Activated CD8-positive, alpha-beta memory T cell treated with anti-CD3 and anti-CD28 coated beads, Interleukin-2, amount 50 U/mL, for 24 hours (primary cell): ENCODE results near the gene SNED1.

Experiments
- DNase-seq: peaks from one replicate; pipeline ENCODE4 v3.0.0-alpha.2; 2020; ENCODE audit errors: extremely low read depth

Gene SNED1

DNA sequence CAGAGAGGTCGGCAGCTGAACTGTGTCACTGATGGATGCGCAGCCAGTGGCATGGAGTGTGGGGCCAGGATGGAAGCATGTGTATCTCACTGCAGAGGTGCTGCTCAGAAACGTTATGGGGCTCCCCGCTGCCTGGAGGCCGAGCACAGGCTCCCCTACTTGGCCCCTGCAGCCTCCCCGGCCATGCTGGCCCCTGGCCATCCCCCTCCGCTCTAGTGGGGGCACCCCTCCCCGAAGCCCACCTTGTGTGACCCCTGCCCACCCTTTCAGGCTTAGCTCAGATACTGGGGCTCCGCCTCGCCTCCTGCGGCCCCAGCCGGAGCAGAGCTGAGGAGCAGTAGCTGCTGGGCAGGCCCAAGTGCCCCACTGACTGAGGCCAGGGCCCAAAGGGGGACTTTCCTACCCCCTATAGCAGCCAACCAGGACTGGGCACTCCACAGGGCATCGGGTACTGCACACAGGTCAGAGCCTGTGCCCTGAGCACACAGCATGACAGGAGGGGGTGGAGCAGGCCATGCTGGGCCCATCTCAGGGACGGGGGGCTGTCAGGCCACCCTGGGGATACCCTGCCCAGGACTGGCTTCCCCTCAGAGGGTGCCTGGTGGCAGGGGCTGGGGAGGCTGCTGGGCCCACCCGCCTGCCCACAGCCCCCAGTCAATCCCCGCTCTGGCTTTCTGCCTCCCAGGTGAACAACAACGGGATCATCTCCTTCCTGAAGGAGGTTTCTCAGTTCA is 31.3 kb downstream of the SNED1 start:
- no peak for DNase-seq

DNA sequence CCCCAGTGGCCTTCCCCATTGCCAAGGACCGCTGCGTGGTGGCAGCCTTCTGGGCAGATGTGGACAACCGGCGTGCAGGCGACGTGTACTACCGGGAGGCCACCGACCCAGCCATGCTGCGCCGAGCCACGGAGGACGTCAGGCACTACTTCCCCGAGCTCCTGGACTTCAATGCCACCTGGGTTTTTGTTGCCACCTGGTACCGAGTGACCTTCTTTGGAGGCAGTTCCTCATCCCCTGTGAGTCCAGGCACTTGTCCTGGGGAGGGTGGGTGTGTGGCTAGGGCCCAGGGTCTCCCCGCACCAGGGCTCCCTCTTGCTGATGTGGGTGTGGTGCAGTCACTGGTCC is 31.9 kb downstream of the SNED1 start:
- DNase-seq, result no peak

DNA sequence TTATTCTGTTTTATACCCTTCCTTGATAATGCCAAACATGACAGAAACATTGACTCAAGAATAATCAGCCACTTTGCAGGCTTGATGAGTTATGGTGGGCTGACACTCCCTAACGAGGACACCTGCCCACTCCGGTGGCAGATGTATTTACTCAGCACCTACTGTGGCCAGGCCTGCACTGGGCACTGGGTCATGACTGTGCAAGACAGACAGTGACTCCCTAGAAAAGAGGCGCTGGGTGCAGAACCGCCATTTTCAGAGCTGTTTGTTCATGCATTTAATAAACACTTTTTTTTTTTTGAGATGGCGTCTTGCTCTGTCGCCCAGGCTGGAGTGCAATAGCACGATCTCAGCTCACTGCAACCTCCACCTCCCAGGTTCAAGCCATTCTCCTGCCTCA is 32.5 kb downstream of the SNED1 start:
- no peak for DNase-seq

DNA sequence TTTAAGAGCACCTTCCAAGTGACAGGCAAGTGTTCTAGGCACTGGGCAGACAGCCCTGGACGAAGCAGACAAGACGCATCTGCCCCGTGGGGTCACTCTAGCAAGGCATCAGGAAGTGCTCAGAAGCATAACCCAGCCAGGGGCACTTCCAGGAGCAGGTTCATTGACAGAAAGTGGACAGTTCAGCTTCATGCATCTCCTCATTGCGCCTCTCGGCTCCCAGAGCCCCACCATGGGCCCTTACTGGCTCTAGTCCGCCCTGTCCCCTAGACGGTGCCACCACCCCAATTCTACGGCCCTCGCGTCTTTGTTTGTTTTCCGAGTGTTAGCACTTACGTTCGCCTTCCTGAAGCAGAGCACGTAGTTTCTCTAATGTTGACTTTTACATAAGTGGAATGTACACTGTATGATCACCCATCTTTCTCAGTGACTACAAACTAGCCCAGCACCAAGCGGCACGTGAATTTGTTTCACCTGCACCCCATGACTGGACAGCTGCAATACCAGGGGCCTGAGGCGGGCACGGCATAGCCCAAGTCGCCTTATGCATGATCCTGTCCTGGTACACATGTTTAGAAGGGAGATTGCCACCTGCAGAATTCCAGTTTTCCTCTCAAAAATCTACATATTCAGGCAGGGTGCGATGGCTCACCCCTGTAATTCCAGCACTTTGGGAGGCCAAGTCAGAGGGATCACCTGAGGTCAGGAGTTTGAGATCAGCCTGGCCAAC is 33.2 kb downstream of the SNED1 start:
- DNase-seq, result no peak

DNA sequence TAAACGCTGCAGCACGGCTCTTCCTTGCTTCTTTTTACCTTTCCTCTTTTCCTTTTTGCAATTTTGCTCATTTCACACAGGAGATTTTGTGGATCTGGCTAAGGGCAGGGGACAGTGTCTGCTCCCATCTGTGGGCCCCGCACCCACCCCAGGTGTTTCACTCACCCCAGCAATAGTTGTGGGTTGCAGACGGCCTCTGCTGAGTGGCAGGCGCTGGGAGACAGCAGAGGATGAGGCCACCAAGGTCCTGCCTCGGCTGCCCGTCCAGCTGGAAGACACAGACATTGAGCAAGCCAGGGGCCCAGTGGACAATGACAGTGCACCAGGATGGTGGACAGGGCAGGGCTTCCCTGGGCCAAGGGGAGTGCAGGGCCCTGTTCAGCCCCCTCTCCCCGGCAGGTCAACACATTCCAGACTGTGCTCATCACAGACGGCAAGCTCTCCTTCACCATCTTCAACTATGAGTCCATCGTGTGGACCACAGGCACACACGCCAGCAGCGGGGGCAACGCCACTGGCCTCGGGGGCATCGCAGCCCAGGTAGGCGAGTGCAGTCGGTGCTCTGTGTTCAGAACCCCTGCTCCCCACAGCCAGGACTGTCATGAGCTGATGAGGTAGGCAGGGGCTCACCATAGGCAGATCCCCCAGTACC is 35.0 kb downstream of the SNED1 start:
- DNase-seq, result no peak

DNA sequence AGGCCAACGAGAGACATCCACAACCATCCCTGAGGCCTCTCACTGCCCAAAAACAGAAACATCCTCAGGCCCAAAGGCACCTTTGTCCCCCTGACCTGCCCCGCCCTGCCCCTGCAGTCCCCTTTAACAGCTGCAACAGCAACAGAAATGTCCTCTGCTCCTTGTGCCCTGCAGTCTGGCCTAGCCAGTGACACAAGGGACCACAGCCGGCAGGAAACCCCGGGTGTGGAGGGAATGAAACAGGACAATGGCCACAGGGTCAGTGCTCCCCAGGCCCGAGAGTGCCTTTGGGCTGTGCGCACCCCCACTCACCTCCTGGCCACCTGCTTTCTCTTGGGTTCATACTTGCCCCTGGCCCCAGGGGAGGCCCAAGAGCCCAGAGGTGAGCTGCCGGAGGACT is 35.6 kb downstream of the SNED1 start:
- no peak for DNase-seq

DNA sequence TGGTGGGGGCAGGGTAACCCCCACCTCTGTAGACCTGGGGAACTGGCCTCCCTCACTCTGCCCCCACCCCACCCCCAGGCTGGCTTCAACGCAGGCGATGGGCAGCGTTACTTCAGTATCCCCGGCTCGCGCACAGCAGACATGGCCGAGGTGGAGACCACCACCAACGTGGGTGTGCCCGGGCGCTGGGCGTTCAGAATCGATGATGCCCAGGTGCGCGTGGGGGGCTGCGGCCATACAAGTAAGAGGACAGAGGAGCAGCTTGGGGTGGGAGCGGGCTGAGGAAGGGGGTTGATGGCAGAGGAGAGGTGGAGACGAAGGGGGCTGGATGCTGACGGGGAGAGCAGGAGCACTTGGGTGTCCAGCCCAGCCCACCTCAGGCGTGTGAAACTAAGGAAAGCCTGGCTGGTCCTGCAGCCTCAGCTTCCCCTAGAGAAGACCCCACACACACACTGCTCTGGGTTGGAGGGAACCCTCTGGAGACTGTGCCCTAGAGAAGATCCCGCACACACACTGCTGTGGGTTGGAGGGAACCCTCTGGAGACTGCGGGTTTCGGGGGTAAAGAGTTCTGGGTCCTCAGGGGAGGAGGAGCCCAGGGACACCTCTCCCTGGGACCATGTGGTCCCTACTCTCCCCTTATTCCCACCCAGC is 36.2 kb downstream of the SNED1 start:
- no peak for DNase-seq

DNA sequence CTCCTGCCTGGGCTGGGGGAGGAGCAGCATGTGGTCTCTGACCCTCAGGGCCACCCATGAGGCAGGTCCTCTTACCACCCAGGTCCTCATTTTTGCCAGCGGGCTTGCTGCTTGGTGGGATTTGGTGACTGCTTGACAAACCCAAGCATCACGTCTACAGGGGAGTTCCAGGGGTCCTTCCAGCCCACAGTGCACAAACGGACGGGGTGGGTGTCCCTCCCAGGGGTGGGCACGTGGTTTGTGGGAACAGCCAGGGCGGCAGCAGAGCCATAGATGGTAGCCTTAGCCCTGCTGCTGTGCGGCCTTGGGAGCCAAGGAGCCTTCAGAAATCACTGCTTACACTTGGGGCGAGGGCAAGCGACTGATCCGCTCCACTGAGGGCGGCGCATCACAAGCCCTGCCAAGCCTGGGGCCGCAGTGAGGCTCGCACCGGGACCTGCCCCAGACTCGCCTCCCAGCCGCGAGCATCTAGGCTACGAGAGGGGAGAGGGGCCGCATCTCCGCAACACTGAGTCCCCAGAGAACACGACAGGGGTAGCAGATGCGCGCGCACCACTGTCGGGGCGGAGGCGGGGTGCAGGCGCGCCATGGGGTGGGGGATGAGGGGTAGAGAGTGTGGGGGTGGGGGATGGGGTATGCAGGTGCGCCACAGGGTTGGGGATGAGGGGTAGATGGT is 36.9 kb downstream of the SNED1 start:
- no peak for DNase-seq

DNA sequence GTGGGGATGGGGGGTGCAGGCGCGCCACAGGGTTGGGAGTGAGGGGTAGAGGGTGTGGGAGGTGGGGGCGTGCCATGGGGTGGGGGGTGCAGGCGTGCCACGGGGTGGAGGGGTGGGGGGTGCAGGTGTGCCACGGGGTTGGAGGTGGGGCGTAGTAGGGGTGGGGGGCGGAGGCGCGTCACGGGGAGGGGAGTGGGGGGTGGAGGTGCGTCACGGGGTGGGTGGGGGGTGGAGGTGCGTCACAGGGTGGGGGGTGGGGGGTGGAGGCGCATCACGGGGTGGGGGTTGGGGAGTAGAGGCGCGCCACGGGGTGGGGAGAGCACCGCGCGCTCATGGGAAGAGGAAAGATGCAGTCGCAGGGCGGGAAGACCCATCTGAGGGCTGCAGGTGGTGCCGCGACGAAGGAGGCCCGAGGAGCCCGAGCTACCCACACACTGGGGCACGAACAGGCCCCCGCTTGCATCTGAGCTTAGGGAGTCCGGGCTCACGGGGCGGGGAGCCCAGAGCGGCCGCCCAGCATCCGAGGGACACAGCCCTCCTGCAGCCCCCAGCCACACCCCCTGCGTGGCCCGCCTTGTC is 37.5 kb downstream of the SNED1 start:
- DNase-seq, result no peak

DNA sequence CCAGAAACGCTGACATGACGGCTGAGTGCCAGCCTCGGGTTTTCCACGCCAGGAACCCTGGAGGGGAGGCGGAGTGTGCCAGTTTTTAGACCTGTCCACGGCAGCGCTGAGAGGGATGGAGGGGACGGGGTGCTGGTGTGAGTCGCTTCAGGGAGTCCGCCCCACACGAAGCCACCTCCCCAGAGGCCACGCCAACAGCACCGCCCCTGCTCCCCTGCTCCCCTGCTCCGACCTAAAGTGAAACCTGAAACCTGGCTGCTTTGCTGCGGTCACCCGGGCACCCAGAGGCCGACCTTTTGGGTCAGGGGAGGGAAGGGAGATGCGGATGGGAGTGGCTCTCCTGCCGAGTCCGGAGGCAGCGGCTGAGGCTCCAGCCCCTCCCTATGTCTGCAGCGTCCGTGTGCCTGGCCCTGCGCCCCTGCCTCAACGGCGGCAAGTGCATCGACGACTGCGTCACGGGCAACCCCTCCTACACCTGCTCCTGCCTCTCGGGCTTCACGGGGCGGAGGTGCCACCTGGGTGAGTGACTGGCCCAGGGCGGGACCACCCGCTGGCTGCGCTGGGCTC is 38.1 kb downstream of the SNED1 start:
- no peak for DNase-seq

DNA sequence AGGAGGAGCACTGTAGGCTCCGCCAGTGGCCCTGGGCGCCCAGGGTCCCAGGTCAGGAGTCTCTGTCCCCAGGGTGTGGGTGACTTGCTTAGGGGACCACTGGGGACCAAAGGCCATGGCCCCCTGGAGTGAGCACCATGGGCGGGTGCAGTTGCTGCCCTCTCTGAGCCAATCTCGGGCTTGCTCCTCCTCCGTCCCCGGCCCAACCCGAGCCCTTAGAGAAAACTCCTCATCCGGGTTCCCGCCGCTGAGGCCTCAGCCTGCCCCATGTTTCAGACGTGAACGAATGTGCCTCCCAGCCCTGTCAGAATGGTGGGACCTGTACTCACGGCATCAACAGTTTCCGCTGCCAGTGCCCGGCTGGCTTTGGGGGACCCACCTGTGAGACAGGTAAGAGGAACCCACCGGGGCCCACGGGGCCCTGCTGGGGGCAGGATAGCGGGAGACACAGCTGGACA is 38.6 kb downstream of the SNED1 start:
- DNase-seq, result no peak

DNA sequence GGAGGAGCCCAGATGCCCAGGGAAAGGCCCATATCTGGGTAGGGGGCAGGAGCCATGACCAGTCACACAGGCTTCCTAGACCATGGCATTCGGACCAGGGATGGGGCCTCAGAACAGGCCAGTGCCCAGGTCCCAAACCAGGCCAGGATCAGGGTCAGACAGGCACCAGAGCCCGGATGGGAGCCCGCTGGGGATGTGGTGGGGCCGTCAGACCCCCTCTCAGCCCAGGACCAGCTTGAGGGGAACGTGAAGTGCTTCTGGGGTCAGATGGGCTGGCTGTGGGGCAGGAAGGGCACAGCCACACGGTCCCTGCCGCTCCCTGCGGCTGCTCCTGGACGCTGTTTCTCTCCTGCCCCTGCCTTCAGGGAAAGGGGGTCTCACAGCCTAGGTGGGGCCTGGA is 39.1 kb downstream of the SNED1 start:
- no peak for DNase-seq

DNA sequence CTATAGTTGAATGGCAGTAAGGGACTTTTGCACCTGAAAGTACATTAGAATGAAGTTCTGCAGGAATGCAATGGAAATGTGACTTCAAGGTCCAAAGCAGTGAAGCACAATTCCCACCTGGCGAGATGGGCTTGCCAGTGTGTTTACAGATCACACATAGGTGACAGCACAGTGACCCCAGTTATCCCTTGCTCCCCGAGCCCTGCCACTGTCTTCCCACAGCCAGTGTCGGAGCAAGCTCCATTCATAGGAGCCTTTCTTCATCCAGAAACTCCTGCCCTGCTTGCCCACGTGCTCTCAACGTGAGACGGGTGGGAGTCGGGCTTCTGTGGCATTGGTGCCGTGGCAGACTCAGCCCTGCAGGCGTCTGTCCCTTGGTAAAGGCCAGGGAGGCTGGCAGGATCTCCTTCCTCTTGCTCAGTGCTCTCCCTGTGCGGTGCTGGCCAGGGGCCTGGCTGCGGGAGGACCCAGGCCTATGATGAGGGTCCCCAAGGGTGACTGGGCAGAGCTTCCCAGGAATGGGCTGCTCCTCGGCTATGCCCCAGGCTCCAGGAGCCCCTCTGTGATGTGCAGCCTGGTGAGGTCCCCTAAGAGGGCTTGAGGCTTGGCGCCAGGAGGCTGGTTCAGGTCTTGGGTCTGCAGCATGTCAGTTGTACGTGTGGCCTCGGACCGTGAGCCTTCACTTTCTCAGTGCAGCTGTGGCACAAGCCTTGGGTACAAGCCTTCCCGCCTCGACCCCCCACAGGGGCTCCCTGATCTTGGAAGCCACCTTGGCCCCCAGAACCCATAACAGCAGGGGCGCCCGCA is 40.2 kb downstream of the SNED1 start:
- DNase-seq, result no peak

DNA sequence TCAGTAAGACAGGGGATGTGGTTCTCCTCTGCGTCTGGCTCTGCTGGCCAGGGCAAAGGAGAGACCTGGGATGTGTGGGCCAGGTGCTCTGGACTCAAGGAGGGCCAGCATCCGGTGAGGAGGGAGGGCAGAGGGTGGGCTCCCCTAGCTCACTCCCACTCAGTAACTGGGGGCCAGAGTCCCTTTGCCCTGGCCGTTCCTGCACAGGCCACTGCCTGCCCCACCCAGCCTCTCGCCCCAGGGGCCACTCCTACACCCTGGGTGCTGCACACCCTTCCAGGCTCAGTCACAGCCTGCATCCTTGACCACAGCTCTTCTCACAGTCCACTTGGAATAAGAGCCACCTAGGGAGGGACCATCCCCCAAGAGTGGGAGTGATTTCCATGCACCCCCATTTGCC is 41.0 kb downstream of the SNED1 start:
- no peak for DNase-seq

DNA sequence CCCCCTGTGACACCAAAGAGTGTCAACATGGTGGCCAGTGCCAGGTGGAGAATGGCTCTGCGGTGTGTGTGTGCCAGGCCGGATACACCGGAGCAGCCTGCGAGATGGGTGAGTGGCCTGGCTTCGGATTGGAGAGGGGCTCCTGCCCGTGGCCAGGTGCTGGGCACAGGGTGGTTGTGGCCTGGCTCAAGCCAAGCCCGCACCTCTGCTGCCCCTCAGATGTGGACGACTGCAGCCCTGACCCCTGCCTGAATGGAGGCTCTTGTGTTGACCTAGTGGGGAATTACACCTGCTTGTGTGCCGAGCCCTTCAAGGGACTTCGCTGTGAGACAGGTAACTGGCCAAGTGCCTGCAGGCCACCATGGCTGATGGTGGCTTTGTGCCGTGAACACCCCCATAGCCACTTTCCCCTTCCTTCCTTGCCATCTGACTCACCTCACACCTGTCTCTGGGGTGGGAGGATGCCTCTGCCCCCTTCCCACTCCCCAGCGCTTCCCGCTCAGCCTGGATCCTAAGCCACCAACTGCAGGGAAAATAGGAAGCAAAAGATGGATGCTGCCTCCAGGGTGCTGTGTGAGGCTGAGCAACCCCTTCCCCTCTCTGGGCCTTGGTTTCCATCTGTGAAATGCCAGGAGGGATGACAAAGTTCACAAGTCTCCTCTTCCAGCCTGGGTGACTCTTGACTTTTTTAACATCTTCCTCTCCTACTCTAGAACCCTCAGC is 41.8 kb downstream of the SNED1 start:
- no peak for DNase-seq

DNA sequence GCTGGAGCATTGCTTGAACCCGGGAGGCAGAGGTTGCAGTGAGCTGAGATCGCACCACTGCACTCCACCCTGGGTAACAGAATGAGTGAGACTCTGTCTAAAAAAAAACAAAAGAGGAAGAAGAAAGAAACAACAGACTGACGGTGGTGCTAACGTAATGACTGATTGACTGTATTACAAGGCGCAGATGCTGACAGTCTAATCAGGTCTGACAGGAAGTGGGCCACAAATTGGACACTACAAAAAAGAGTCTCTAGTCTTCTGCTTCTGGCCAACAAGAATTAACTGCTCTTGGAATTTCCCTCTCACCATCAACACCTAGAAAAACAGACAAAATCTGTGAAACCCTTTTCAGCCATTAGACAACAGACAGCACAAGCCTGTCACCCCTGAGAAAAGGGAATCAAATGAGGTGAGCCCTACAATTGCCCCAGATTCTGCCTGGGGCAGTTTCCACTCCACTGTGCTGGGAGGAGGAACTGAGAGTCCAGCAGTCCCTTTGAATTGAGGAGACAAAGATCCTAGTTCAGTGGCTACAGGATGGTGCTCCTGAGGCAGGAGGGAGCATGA is 43.3 kb downstream of the SNED1 start:
- no peak for DNase-seq

DNA sequence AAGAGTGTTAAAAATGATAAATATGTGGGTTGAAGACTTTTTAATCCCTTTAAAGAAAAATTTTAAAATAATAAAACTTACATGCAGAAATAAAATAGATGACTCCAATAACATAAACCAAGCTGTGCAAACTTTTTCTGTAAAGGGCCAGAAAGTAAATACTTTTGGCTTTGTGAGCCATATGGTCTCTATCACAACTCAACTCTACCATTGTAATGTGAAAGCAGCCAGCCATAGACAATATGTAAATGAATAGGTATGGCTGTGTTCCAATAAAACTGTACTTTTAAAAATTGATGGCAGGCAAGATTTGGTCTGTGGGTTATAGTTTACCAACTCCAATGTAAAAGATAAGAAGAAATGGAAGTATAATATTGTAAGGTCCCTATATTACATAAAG is 45.2 kb downstream of the SNED1 start:
- no peak for DNase-seq

DNA sequence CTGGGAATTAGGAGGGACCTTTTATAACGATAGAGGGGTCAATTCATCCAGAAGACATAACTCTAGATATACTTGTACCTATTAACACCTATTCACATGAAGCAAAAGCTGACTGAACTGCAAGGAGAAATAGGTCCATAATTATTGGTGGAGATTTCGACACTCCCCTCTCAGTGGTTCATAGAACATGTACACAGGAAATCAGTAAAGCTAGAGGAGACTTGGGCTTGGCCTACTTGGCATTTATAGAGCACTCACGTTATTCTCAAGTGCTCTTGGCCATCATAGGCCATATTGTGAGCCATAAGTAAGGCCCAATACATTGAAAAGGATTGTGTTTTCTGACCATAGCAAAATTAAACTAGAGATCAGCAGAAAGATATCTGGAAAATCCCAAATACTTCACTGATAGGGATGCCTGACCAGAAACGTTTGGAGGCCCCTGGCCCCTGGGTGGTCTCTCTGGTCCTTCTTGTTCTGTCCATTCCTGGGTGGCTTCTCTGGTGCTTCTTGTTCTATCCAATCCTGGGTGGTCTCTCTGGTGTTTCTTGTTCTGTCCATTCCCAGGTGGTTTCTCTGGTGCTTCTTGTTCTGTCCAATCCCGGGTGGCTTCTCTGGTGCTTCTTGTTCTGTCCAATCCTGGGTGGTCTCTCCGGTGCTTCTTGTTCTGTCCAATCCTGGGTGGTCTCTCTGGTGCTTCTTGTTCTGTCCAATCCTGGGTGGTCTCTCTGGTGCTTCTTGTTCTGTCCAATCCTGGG is 49.0 kb downstream of the SNED1 start:
- no peak for DNase-seq
